ENCODE data around the gene NRM. TPM values are rescaled to one million over a fixed set of nuclear protein-coding genes. Genes with fewer than 3 reads are reported as not detected.

Gene NRM
- total and polyA plus RNA-seq, 2 of the 13 experiments (the other 11 are each of a cell fraction or from before 2014, with no cell fraction given) = 12.5 to 16.0 TPM

DNA sequence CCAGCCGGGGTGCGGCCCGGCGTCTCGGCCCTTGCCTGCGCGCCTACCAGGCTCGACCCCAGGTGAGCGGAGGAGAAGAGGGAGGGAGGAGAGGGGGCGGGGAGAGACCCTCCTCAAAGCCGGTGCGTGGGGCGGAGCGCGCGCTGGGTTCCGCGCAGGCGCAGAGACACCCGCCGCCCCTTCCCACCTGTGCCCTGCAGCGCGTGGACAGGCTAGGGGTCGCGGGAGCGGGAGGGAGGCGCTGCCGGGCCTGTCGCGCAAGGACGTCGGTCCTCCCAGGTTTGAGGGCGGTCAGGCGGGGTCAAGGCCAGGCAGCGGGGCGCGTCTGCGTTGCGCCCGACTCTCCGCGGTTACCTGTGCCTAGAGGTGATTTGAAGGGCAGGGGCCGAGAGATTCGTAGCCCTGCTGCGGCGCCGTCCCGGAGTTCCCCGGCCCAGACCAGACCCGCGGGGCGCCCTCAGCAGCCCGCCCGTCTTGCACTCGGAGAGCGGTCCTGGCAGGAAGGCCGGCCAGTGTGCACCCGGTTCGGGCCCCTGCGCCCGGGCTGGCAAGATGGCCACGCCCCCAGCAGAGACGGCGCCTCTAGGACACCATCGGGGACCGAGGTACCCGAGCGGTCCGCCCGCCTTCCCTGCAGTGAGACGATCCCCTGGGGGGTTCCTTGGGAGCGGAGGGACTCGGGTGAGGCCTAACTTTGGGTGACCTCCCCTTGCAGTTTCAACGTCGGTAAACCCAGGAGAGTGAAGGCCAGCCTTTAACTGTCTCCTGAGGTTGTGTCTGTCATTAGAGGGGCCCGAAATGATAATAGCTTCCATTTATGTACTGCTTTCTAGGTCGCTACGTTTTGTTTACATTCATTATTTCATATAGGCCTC, 43.3 kb downstream of the NRM start (continued):
- TF ChIP-seq ZNF616 (CRISPR knock-in tag; IDR thresholded peaks at IDR 0.05; ENCODE audit: low read depth) = peak; percentile 89
- peak; percentile 59; the same call in 1 of the 2 replicates for TF ChIP-seq PCBP1 (IDR thresholded peaks at IDR 0.05; ENCODE audit: borderline replicate concordance, low read depth, low read length)
- no peak for TF ChIP-seq JDP2 (CRISPR knock-in tag; IDR thresholded peaks at IDR 0.05; ENCODE audit: borderline replicate concordance)
- TF ChIP-seq ZNF75D (CRISPR knock-in tag; IDR thresholded peaks at IDR 0.05; ENCODE audit: borderline replicate concordance) = no peak
- TF ChIP-seq U2AF1 (optimal IDR thresholded peaks at IDR 0.05; ENCODE audit: low read depth, low read length) = peak; percentile 92
- TF ChIP-seq SALL2 (CRISPR knock-in tag; IDR thresholded peaks at IDR 0.05) = peak; percentile 100
- TF ChIP-seq, protein P1, sequence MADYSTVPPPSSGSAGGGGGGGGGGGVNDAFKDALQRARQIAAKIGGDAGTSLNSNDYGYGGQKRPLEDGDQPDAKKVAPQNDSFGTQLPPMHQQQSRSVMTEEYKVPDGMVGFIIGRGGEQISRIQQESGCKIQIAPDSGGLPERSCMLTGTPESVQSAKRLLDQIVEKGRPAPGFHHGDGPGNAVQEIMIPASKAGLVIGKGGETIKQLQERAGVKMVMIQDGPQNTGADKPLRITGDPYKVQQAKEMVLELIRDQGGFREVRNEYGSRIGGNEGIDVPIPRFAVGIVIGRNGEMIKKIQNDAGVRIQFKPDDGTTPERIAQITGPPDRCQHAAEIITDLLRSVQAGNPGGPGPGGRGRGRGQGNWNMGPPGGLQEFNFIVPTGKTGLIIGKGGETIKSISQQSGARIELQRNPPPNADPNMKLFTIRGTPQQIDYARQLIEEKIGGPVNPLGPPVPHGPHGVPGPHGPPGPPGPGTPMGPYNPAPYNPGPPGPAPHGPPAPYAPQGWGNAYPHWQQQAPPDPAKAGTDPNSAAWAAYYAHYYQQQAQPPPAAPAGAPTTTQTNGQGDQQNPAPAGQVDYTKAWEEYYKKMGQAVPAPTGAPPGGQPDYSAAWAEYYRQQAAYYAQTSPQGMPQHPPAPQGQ (CRISPR knock-in tag; IDR thresholded peaks at IDR 0.05; ENCODE audit: borderline replicate concordance) = peak; percentile 96; the same call in 1 of the 2 replicates
- TF ChIP-seq GLI4 (CRISPR knock-in tag; IDR thresholded peaks at IDR 0.05; ENCODE audit: borderline replicate concordance) = peak; percentile 99
- TF ChIP-seq, protein P2, sequence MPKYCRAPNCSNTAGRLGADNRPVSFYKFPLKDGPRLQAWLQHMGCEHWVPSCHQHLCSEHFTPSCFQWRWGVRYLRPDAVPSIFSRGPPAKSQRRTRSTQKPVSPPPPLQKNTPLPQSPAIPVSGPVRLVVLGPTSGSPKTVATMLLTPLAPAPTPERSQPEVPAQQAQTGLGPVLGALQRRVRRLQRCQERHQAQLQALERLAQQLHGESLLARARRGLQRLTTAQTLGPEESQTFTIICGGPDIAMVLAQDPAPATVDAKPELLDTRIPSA (CRISPR knock-in tag; IDR thresholded peaks at IDR 0.05; ENCODE audit: borderline replicate concordance) = peak; percentile 89; the same call in 1 of the 2 replicates
- TF ChIP-seq DPF2 (CRISPR knock-in tag; IDR thresholded peaks at IDR 0.05; ENCODE audit: borderline replicate concordance, low read depth) = peak; percentile 64; the same call in 1 of the 2 replicates
- TF ChIP-seq, protein P3, sequence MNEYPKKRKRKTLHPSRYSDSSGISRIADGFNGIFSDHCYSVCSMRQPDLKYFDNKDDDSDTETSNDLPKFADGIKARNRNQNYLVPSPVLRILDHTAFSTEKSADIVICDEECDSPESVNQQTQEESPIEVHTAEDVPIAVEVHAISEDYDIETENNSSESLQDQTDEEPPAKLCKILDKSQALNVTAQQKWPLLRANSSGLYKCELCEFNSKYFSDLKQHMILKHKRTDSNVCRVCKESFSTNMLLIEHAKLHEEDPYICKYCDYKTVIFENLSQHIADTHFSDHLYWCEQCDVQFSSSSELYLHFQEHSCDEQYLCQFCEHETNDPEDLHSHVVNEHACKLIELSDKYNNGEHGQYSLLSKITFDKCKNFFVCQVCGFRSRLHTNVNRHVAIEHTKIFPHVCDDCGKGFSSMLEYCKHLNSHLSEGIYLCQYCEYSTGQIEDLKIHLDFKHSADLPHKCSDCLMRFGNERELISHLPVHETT (CRISPR knock-in tag; conservative IDR thresholded peaks at IDR 0.05) = peak; percentile 64; the same call in 1 of the 2 replicates
- TF ChIP-seq ZNF564 (CRISPR knock-in tag; IDR thresholded peaks at IDR 0.05) = peak; percentile 81; the same call in 1 of the 2 replicates
- TF ChIP-seq TAF1 (CRISPR knock-in tag; IDR thresholded peaks at IDR 0.05) = peak; percentile 84
- peak; percentile 64; the same call in 1 of the 2 replicates for TF ChIP-seq SIN3A (IDR thresholded peaks at IDR 0.05; ENCODE audit: borderline replicate concordance, low read depth, low read length)
- TF ChIP-seq ZNF234 (CRISPR knock-in tag; conservative IDR thresholded peaks at IDR 0.05) = peak; percentile 92; the same call in 1 of the 2 replicates
- peak; percentile 90 for TF ChIP-seq MED1 (CRISPR knock-in tag; IDR thresholded peaks at IDR 0.05)
- TF ChIP-seq AGO1 (IDR thresholded peaks at IDR 0.05; ENCODE audit: low read depth, low read length, poor library complexity, severe bottlenecking) = peak; percentile 91
- no peak; the same call in 1 of the 2 replicates for TF ChIP-seq TMF1 (CRISPR knock-in tag; IDR thresholded peaks at IDR 0.05; ENCODE audit: low read depth)
- TF ChIP-seq KLF15 (CRISPR knock-in tag; IDR thresholded peaks at IDR 0.05; ENCODE audit: borderline replicate concordance) = 0 out of 2 replicates have a peak, but pooled peaks have one; percentile 35
- TF ChIP-seq, protein P4, sequence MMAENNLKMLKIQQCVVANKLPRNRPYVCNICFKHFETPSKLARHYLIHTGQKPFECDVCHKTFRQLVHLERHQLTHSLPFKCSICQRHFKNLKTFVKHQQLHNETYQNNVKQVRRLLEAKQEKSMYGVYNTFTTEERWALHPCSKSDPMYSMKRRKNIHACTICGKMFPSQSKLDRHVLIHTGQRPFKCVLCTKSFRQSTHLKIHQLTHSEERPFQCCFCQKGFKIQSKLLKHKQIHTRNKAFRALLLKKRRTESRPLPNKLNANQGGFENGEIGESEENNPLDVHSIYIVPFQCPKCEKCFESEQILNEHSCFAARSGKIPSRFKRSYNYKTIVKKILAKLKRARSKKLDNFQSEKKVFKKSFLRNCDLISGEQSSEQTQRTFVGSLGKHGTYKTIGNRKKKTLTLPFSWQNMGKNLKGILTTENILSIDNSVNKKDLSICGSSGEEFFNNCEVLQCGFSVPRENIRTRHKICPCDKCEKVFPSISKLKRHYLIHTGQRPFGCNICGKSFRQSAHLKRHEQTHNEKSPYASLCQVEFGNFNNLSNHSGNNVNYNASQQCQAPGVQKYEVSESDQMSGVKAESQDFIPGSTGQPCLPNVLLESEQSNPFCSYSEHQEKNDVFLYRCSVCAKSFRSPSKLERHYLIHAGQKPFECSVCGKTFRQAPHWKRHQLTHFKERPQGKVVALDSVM (CRISPR knock-in tag; IDR thresholded peaks at IDR 0.05) = peak; percentile 82
- TF ChIP-seq RFX5 (IDR thresholded peaks at IDR 0.05; ENCODE audit: low read depth, low read length) = no peak; the same call in 1 of the 2 replicates

All from HepG2 (cell line).